Astrocyte (in vitro differentiated cells and primary cell): ENCODE results near the gene VASP. TPM values are rescaled to one million over a fixed set of nuclear protein-coding genes. Genes with fewer than 3 reads are reported as not detected.
A peak's percentile ranks its signal among the peaks of the same experiment; 100 is the strongest.

Experiments
- DNase-seq: peaks from one replicate; pipeline ENCODE4 v3.0.0-alpha.2; 2010; ENCODE audit warnings: low read depth
- FAIRE-seq: peaks from 2 replicates; lab custom pipeline; 2011; peaks lifted over from hg19 to GRCh38; lab: Jason Lieb, UNC
- H2AFZ ChIP-seq: 2 replicates; pipeline ENCODE4 v1.6.0; 2012; ENCODE audit warnings: low read depth, low read length, inconsistent platforms
- H3K27ac ChIP-seq: 2 replicates; pipeline ENCODE4 v1.5.1; 2011; ENCODE audit warnings: low read depth, low read length, inconsistent platforms
- H3K27me3 ChIP-seq: 2 replicates; pipeline ENCODE4 v1.6.0; 2011; ENCODE audit warnings: low read length, inconsistent platforms; ENCODE audit not compliant: insufficient read depth
- H3K36me3 ChIP-seq: 2 replicates; pipeline ENCODE4 v1.5.1; 2011; ENCODE audit warnings: low read length, inconsistent platforms; ENCODE audit not compliant: insufficient read depth
- H3K4me1 ChIP-seq: 2 replicates; pipeline ENCODE4 v1.5.1; 2011; ENCODE audit warnings: low read length, inconsistent platforms; ENCODE audit not compliant: insufficient read depth
- H3K4me2 ChIP-seq: 2 replicates; pipeline ENCODE4 v1.6.0; 2012; ENCODE audit warnings: low read length, inconsistent platforms
- H3K4me3 ChIP-seq: 2 replicates; pipeline ENCODE4 v1.5.1; 2011; ENCODE audit warnings: low read depth, mild to moderate bottlenecking, low read length, inconsistent platforms; ENCODE audit not compliant: insufficient read depth
- H3K79me2 ChIP-seq: 2 replicates; pipeline ENCODE4 v1.6.0; 2012; ENCODE audit warnings: mild to moderate bottlenecking, low read length, inconsistent platforms; ENCODE audit not compliant: insufficient read depth
- H3K9ac ChIP-seq: 2 replicates; pipeline ENCODE4 v1.6.0; 2012; ENCODE audit warnings: mild to moderate bottlenecking, low read length, inconsistent platforms
- H3K9me3 ChIP-seq: 2 replicates; pipeline ENCODE4 v1.5.1; 2012; ENCODE audit warnings: low read depth, mild to moderate bottlenecking, low read length, inconsistent platforms; ENCODE audit not compliant: insufficient read depth
- H4K20me1 ChIP-seq: 2 replicates; pipeline ENCODE4 v1.6.0; 2012; ENCODE audit warnings: low read length, inconsistent platforms; ENCODE audit not compliant: insufficient read depth
- H3K27ac Mint-ChIP-seq: one replicate; pipeline ENCODE4 v1.8.0; 2021; ENCODE audit warnings: mild to moderate bottlenecking, mixed read lengths; ENCODE audit not compliant: unreplicated experiment
- H3K27me3 Mint-ChIP-seq: one replicate; pipeline ENCODE4 v1.8.0; 2021; ENCODE audit warnings: low read depth, mixed read lengths; ENCODE audit not compliant: unreplicated experiment
- H3K36me3 Mint-ChIP-seq: one replicate; pipeline ENCODE4 v1.8.0; 2021; ENCODE audit warnings: low read depth, mixed read lengths; ENCODE audit not compliant: unreplicated experiment
- H3K4me1 Mint-ChIP-seq: one replicate; pipeline ENCODE4 v1.8.0; 2021; ENCODE audit warnings: low read depth, mixed read lengths; ENCODE audit not compliant: unreplicated experiment
- H3K4me3 Mint-ChIP-seq: one replicate; pipeline ENCODE4 v1.8.0; 2021; ENCODE audit warnings: mild to moderate bottlenecking, moderate library complexity, mixed read lengths; ENCODE audit not compliant: unreplicated experiment
- H3K9me3 Mint-ChIP-seq: one replicate; pipeline ENCODE4 v1.8.0; 2021; ENCODE audit warnings: mild to moderate bottlenecking, mixed read lengths; ENCODE audit not compliant: unreplicated experiment
- EZH2 ChIP-seq: IDR thresholded peaks from 2 replicates; pipeline ENCODE4 v1.6.1; 2012; ENCODE audit warnings: mild to moderate bottlenecking, low read length, inconsistent platforms; ENCODE audit not compliant: insufficient read depth
- total RNA-seq: library from RNA; stranded (reverse); gene quantifications from 2 replicates; pipeline ENCODE4 v1.2.1, GENCODE V29; 2021
- TF ChIP-seq, protein P1 (sequence below): IDR thresholded peaks from 2 replicates; pipeline ENCODE4 v1.5.1; 2011; ENCODE audit warnings: low read depth, mild to moderate bottlenecking, inconsistent platforms, low read length, moderate library complexity; ENCODE audit not compliant: insufficient read depth

VASP gene
- total RNA-seq, 1 donor from 2014 or later, result 222 TPM

GRCh38 chr19:45564131-45564780 lies 57.0 kb downstream of the VASP start:
- TF ChIP-seq, protein P1, sequence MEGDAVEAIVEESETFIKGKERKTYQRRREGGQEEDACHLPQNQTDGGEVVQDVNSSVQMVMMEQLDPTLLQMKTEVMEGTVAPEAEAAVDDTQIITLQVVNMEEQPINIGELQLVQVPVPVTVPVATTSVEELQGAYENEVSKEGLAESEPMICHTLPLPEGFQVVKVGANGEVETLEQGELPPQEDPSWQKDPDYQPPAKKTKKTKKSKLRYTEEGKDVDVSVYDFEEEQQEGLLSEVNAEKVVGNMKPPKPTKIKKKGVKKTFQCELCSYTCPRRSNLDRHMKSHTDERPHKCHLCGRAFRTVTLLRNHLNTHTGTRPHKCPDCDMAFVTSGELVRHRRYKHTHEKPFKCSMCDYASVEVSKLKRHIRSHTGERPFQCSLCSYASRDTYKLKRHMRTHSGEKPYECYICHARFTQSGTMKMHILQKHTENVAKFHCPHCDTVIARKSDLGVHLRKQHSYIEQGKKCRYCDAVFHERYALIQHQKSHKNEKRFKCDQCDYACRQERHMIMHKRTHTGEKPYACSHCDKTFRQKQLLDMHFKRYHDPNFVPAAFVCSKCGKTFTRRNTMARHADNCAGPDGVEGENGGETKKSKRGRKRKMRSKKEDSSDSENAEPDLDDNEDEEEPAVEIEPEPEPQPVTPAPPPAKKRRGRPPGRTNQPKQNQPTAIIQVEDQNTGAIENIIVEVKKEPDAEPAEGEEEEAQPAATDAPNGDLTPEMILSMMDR, result no peak
- TF ChIP-seq EZH2, result no peak
- no peak overlapping the region for H3K4me3 Mint-ChIP-seq

GRCh38 chr19:45567609-45568008 lies 60.3 kb downstream of the VASP start:
- Mint-ChIP-seq H3K4me3 (no peak overlapping the region), H3K36me3 (no peaks in the 10 kb centered on the region), H3K27ac (no peak overlapping the region), H3K9me3 (no peaks in the 10 kb centered on the region), H3K27me3 (no peaks in the 10 kb centered on the region), H3K4me1 (peaks cover 3% of the 10 kb centered on the region)
- H3K79me2 ChIP-seq, result peaks cover 18% of the 10 kb centered on the region
- H3K9ac ChIP-seq, result no peak overlapping the region
- no peaks in the 10 kb centered on the region for H3K9me3 ChIP-seq
- no peak overlapping the region for H3K4me3 ChIP-seq
- H3K27me3 ChIP-seq, result no peaks in the 10 kb centered on the region
- DNase-seq (no peak), FAIRE-seq (no peak)
- peaks cover 14% of the 10 kb centered on the region for H3K4me1 ChIP-seq
- no peak overlapping the region for H3K4me2 ChIP-seq
- H2AFZ ChIP-seq, result no peak overlapping the region
- no peak for TF ChIP-seq EZH2
- TF ChIP-seq, protein P1, result no peak
- peaks cover 20% of the 10 kb centered on the region for H4K20me1 ChIP-seq
- no peaks in the 10 kb centered on the region for H3K36me3 ChIP-seq
- no peak overlapping the region for H3K27ac ChIP-seq

More at GRCh38 chr19:45564131-45564780, 57.0 kb downstream of the VASP start:
- Histone ChIP-seq H4K20me1 (peaks cover 22% of the 10 kb centered on the region), H3K4me2 (no peak overlapping the region), H3K79me2 (peaks cover 14% of the 10 kb centered on the region), H3K36me3 (no peaks in the 10 kb centered on the region), H3K9ac (no peak overlapping the region), H3K4me3 (no peak overlapping the region), H3K4me1 (peaks cover 14% of the 10 kb centered on the region), H3K27ac (no peak overlapping the region), H3K9me3 (no peaks in the 10 kb centered on the region), H2AFZ (no peak overlapping the region), H3K27me3 (no peaks in the 10 kb centered on the region)
- H3K36me3 Mint-ChIP-seq, result peaks cover 2% of the 10 kb centered on the region
- H3K9me3 Mint-ChIP-seq, result no peaks in the 10 kb centered on the region
- H3K27ac Mint-ChIP-seq, result no peak overlapping the region
- no peaks in the 10 kb centered on the region for H3K27me3 Mint-ChIP-seq
- no peak for FAIRE-seq
- H3K4me1 Mint-ChIP-seq, result peaks cover 4% of the 10 kb centered on the region
- DNase-seq, result no peak

- no peak overlapping the region for H3K4me3 Mint-ChIP-seq
- H4K20me1 ChIP-seq, result peaks cover 20% of the 10 kb centered on the region
- no peak overlapping the region for H2AFZ ChIP-seq
- peak overlapping the region; percentile 37 for H3K4me2 ChIP-seq
- peak; percentile 69 for DNase-seq
- H3K36me3 Mint-ChIP-seq, result no peaks in the 10 kb centered on the region
- H3K4me1 Mint-ChIP-seq, result no peaks in the 10 kb centered on the region
- H3K4me1 ChIP-seq, result peaks cover 9% of the 10 kb centered on the region
- peak; percentile 80 for FAIRE-seq
- H3K79me2 ChIP-seq, result peaks cover 26% of the 10 kb centered on the region
- no peaks in the 10 kb centered on the region for H3K27me3 Mint-ChIP-seq
- no peaks in the 10 kb centered on the region for H3K9me3 Mint-ChIP-seq
- peak overlapping the region; percentile 20 for H3K9ac ChIP-seq
- peak overlapping the region; percentile 54 for H3K27ac ChIP-seq
- H3K27ac Mint-ChIP-seq, result no peak overlapping the region
- H3K9me3 ChIP-seq, result no peaks in the 10 kb centered on the region
- H3K36me3 ChIP-seq, result no peaks in the 10 kb centered on the region
- TF ChIP-seq, protein P1, result no peak
- TF ChIP-seq EZH2, result no peak
- H3K4me3 ChIP-seq, result no peak overlapping the region
- no peaks in the 10 kb centered on the region for H3K27me3 ChIP-seq
Observed at GRCh38 chr19:45568732-45569131, 61.5 kb downstream of the VASP start.
